OCI-LY7 (cell line): Measurements from ENCODE around the gene UGDH. TPM values are rescaled to one million over a fixed set of nuclear protein-coding genes. Genes with fewer than 3 reads are reported as not detected.

ENCODE experiments used
- BruUV-seq: library from RNA; stranded (reverse); fragments of 400-500 nt; replicated peaks from 2 replicates; lab custom pipeline; 2021; lab: Mats Ljungman, UMichigan
- CTCF ChIA-PET: fragments of 300-600 bp; sonication (Branson Sonifier 250); formaldehyde crosslinking; loops from one replicate; lab custom pipeline; 2022; ENCODE audit warnings: antibody characterized with exemption; ENCODE audit not compliant: unreplicated experiment; lab: Charles Lee
- POLR2A ChIA-PET: fragments of 300-600 bp; sonication (Branson Sonifier 250); formaldehyde crosslinking; loops from one replicate; lab custom pipeline; 2022; ENCODE audit warnings: antibody characterized with exemption; lab: Charles Lee
- DNase-seq: peaks from one replicate; pipeline ENCODE4 v3.0.0-alpha.2; 2015; ENCODE audit warnings: low spot score
- H2AFZ ChIP-seq: fragments of 200-600 bp; sonication (generic), shearing (Covaris generic); 2 replicates; pipeline ENCODE4 v1.6.1; 2014; ENCODE audit warnings: mild to moderate bottlenecking, antibody characterized with exemption, low read length, moderate library complexity
- H3K27ac ChIP-seq: fragments of 200-600 bp; sonication (generic); 2 replicates; pipeline ENCODE4 v1.5.1; 2014; ENCODE audit warnings: mixed run types, low read depth, mild to moderate bottlenecking, moderate library complexity, low read length, inconsistent platforms; ENCODE audit not compliant: poor library complexity, severe bottlenecking
- H3K36me3 ChIP-seq: fragments of 200-600 bp; sonication (generic); 2 replicates; pipeline ENCODE4 v1.6.1; 2014; ENCODE audit warnings: mild to moderate bottlenecking, antibody characterized with exemption, low read length, moderate library complexity, mixed read lengths; ENCODE audit not compliant: insufficient read depth
- H3K4me1 ChIP-seq: fragments of 200-600 bp; sonication (generic); 2 replicates; pipeline ENCODE4 v1.5.1; 2014; ENCODE audit warnings: mild to moderate bottlenecking, low read length; ENCODE audit not compliant: insufficient read depth, poor library complexity, severe bottlenecking
- H3K4me2 ChIP-seq: fragments of 200-600 bp; sonication (generic); 2 replicates; pipeline ENCODE4 v1.6.1; 2014; ENCODE audit warnings: mild to moderate bottlenecking, low read length
- H3K4me3 ChIP-seq: fragments of 200-600 bp; sonication (generic); 2 replicates; pipeline ENCODE4 v1.5.1; 2014; ENCODE audit warnings: mild to moderate bottlenecking, low read depth, low read length; ENCODE audit not compliant: poor library complexity, severe bottlenecking
- H3K79me2 ChIP-seq: fragments of 200-600 bp; sonication (generic); 2 replicates; pipeline ENCODE4 v1.6.1; 2016; ENCODE audit warnings: low read depth, mild to moderate bottlenecking, low read length, moderate library complexity, mixed read lengths; ENCODE audit not compliant: insufficient read depth
- H3K9me2 ChIP-seq: fragments of 200-600 bp; sonication (generic); 2 replicates; pipeline ENCODE4 v1.6.1; 2016; ENCODE audit warnings: mild to moderate bottlenecking, low read length, mixed read lengths; ENCODE audit not compliant: insufficient read depth
- H3K9me3 ChIP-seq: fragments of 200-600 bp; sonication (generic); 2 replicates; pipeline ENCODE4 v1.6.1; 2014; ENCODE audit warnings: mild to moderate bottlenecking, mixed run types, low read length, mixed read lengths
- H4K20me1 ChIP-seq: fragments of 200-600 bp; sonication (generic); 2 replicates; pipeline ENCODE4 v1.6.1; 2014; ENCODE audit warnings: mild to moderate bottlenecking, antibody characterized with exemption, low read length, moderate library complexity, mixed read lengths; ENCODE audit not compliant: insufficient read depth
- CTCF ChIP-seq: fragments of 200-600 bp; sonication (generic); conservative IDR thresholded peaks from 2 replicates; pipeline ENCODE4 v1.5.1; 2014; ENCODE audit warnings: mild to moderate bottlenecking, antibody characterized with exemption, low read length, moderate library complexity, mixed read lengths
- EZH2phosphoT487 ChIP-seq: fragments of 200-600 bp; sonication (generic); IDR thresholded peaks from 2 replicates; pipeline ENCODE4 v1.6.1; 2018; ENCODE audit warnings: low read depth, borderline replicate concordance, mild to moderate bottlenecking, mixed run types, antibody characterized with exemption, low read length, moderate library complexity, mixed read lengths
- intact Hi-C: fragments of 100-400 bp; cut with micrococcal nuclease; formaldehyde crosslinking; loops from one replicate; pipeline ENCODE4 v1.10.0; 2022; ENCODE audit not compliant: unreplicated experiment
- total RNA-seq, 2 experiments: library from RNA; depleted of rRNA in 1 of 2; stranded (reverse); fragments of >200 nt in 1 of 2; shearing (Covaris generic) in 1 of 2; gene quantifications; 2 replicates each; pipeline ENCODE4 v1.2.3, GENCODE V29; 2014 to 2022

The UGDH gene
- total RNA-seq, 2 experiments from 2014 or later = 8.1 to 33.6 TPM

- POLR2A ChIA-PET = interaction anchor here (0.6 to 1.7 kb wide), 9 partner anchors 9 to 1605 kb away, joined by 3 to 10 read pairs (median 5); partner anchors contain the start of gene UGDH
- peaks cover 77% of the 10 kb centered on the region for H3K79me2 ChIP-seq
- peaks cover 80% of the 10 kb centered on the region for H3K36me3 ChIP-seq
- DNase-seq = no peak
- H3K9me3 ChIP-seq = no peaks in the 10 kb centered on the region
- no peak overlapping the region for H2AFZ ChIP-seq
- no peaks in the 10 kb centered on the region for H3K9me2 ChIP-seq
- peak overlapping the region; percentile 82 for H3K4me3 ChIP-seq
- peaks cover 39% of the 10 kb centered on the region for H4K20me1 ChIP-seq
- CTCF ChIA-PET = no interaction called here
- peak overlapping the region; percentile 87 for H3K27ac ChIP-seq
- intact Hi-C loops = loop anchor here (5.0 to 10.0 kb wide), 3 partner anchors 95 to 750 kb away; no protein-coding TSS in a partner anchor
- TF ChIP-seq CTCF (no peak), EZH2phosphoT487 (no peak)
- no TSS peak for BruUV-seq
- peaks cover 43% of the 10 kb centered on the region for H3K4me1 ChIP-seq
- H3K4me2 ChIP-seq = peak overlapping the region; percentile 83
These were observed 70.1 kb downstream of the UGDH start for GRCh38 chr4:39456946-39457763.

GRCh38 chr4:39455486-39455885 is 71.8 kb downstream of the UGDH start:
- Histone ChIP-seq H3K36me3 (peaks cover 81% of the 10 kb centered on the region), H3K9me2 (no peaks in the 10 kb centered on the region), H3K9me3 (no peaks in the 10 kb centered on the region), H3K27ac (no peak overlapping the region), H2AFZ (no peak overlapping the region), H4K20me1 (peaks cover 47% of the 10 kb centered on the region), H3K4me3 (peak overlapping the region; percentile 82), H3K4me2 (peak overlapping the region; percentile 83), H3K4me1 (peaks cover 33% of the 10 kb centered on the region), H3K79me2 (peaks cover 68% of the 10 kb centered on the region)
- no peak for TF ChIP-seq EZH2phosphoT487
- 0 out of 2 replicates have a peak, but pooled peaks have one; percentile 16 for TF ChIP-seq CTCF
- intact Hi-C loops = loop anchor here (5.0 to 10.0 kb wide), 3 partner anchors 93 to 752 kb away; no protein-coding TSS in a partner anchor
- ChIA-PET CTCF (interaction anchor here (0.6 kb wide), 2 partner anchors 18 to 28 kb away, joined by 3 read pairs; no protein-coding TSS in a partner anchor), POLR2A (interaction anchor here (0.6 to 1.5 kb wide), 5 partner anchors 14 to 148 kb away, joined by 3 to 5 read pairs (median 3); no protein-coding TSS in a partner anchor)
- no TSS peak for BruUV-seq
- DNase-seq = no peak
